Stimulated activated naive CD4-positive, alpha-beta T cell treated with Interleukin-2 at 50 U/mL for 16 hours (primary cell): ENCODE measurements around the gene MPST.
"Not testable (repeated sequence)": the region's sequence is repeated elsewhere in the genome, so short reads cannot be mapped to it uniquely, and the experiment has no call there.

Source experiments
- DNase-seq: peaks from one replicate; lab custom pipeline; 2025; lab: John Stamatoyannopoulos, UW

MPST gene

DNA sequence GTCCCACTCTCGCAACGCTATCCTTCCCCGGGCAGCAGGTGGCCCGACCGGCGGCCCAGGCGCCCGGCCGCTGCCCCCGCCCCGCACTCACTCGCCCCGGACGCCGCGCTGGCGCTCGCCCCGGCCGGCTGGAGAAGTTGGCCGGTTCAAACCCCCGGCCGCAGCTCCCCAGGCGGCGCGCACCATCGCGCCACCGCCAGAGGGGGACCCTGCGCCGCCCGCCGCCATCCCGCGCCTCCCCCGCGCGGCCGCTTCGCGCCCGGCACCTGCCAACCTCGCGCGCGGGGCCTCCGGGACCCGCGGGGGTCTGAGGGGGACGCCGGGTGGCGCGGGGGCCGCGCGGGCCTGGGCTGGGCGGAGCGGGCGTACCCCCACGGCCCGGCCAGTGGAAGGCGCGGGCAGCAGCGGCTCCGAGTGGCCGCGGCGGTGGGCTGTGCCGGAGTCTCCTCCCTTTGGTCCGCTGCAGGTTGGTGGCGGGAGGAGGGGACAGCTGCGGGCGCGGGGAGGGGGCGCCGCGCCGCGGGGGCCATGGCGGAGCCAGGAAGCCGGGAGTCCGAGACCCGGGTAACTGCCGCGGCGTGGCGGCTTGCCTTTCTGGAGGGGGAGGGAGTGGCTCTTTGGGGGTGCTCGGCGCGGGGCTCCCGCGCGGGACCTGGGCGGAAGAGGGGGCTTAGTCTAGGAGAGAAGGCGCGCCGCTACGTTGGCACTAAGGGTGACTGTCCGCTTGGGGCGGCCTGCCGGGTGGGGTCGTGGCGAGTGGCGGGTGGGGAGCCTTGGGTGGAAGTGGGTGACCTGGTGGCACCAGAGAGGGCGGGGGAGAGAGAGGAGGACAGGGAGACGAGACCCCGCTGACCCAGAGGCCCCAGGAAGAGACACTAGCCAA lies at the start of gene MPST, which contains the start of gene TST:
MPST (plus strand) TSS at position 434 of the 883 bp plus-strand sequence; CDS start at position 529, 95 bp downstream.
TST (minus strand) TSS at position 139 of the 883 bp plus-strand sequence. CDS start 715 bp downstream, outside the sequence.
- peak; percentile 33 for DNase-seq

DNA sequence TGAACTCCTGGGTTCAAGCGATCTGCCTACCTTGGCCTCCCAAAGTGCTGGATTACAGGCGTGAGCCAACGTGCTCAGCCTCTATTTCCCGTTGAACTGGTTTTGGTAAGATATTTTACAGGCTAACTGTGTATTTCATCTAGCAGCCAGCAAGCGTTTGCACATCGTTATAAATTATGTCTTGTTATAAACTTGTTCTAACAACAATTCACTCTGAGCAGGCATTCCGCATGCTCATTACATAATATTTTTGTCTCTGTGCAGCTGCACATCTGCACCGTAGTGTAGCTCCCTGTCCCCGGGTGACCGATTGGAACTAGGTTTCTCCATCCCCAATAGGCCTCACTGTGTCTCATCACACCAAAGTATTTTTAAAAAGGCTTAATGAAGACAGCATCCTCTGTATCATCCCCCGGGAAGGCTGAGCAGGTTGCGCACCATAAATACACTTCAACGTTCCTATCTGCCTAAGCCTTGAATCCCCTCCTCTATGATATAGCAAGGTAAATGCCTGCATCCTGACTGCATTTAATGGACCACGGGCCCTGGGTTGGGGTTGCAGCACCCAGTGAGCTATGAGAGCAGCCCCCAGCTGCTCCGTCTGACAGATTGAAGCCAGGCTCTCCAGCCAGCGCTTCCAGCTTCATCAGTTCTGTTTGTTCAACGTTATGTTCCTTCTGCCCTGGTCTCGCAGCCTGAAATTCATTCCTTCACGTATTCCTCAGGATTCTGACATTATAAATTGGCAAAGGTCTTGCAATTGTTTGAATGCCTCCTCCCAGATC lies 48.0 kb upstream of the MPST start:
- DNase-seq = no peak

- DNase-seq = no peak
These were observed 42.9 kb upstream of the MPST start for GRCh38 chr22:36976606-36977005.

DNA sequence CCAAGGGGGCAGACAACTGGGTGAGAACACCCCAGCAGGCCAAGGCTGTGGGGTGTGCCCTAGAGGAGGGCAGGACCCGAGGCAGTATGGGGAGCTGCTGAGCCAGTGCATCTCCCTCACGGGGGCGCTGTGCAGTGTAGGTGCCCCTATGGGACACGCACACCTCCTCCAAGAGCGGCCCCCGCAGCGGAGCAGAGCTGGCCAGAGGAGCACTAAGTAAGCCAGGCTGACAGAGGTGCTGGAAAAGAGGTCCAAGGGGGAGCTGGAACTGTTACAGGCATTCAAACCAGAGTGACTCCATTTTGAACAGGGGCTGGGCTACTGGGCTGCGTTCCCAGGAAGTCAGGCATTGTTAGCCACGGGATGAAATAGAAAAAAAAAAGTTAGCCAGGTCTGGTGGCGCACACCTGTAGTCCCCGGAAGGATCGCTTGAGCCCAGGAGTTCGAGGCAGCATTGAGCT lies 42.1 kb upstream of the MPST start:
- DNase-seq = peak; percentile 73

GRCh38 chr22:36977947-36978660 lies 41.4 kb upstream of the MPST start:
- DNase-seq = peak; percentile 89

DNA sequence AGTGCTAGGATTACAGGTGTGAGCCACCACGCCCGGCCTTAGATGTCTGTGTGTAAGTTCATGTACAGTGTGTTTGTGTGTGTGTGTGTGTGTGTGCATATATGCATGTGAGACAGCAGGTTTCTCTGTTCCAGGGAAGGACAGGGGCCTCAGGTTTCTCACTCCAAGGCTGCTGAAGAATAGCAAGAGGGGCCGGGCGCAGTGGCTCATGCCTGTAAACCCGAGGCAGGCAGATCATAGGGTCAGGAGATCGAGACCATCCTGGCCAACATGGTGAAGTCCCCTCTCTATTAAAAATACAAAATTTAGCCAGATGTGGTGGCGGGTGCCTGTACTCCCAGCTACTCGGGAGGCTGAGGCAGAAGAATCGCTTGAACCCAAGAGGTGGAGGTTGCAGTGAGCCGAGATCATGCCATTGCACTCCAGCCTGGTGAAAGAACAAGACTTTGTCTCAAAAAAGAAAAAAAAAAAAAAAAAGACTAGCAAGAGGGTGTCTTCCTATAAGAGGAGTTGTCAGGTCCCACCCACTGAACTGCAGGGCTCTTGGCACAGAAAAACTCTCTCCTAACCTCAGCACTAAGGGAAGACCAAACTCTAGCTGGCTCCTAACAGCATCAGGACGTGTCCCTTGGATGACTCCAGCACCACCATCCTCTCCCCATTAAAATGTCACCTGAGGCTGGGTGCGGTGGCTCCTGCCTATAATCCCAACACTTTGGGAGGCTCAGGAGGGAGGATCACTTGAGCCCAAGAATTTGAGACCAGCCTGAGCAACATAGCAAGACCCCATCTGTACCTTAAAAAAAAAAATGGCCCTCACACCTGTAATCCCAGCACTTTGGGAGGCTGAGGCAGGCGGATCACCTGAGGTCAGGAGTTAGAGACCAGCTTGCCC lies 40.3 kb upstream of the MPST start:
- DNase-seq = no peak

- no peak for DNase-seq
These were observed 38.2 kb upstream of the MPST start for GRCh38 chr22:36981247-36981775.

DNA sequence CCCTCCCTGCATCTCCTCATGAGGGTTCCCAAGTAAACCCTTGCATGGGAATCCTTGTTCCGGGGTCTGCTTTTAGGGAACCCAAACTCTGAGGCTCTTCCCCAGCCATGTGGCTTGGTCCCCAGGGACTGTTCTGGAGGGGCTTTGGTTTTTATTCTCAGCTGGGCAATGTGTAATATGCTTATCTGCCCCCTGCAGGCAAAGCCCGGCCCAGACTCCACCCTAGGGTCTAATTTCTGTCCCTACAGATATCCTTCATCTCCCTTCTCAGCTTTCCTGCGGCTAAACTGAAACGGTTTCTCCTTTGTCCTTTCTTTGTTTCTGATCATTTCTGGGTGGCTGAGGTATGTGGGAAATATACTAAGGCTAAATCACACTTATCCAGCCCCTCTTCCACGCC lies 37.4 kb upstream of the MPST start:
- no peak for DNase-seq

GRCh38 chr22:36985211-36985889 lies 34.2 kb upstream of the MPST start:
- DNase-seq = no peak

DNA sequence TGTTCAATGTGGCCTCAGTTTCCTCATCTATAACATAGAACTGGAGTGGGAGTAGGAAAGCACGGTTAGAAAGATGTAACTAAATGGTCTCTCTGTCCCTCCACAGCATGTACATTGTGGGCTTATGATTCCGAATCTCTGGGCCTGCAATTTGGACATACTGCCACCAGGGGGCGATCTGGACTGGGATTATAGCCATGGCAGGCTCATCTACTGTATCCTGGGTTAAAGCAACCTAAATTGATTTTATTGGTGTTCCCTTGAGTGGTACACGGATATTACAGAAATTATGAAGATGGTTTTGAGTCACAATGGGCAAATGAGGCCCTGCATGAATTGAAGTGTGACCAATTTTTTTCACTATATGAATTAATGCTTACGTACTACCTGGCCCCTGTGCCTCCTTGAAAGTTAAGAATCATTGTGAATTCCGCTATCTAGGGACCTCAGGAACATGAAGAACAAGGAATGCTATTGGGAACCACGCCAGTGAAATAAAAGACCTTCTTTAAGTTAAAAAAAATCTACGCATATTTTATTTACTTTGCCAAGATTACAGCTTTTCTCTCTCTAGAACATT lies 33.2 kb upstream of the MPST start:
- DNase-seq = no peak

- DNase-seq = no peak
These were observed 31.3 kb upstream of the MPST start for GRCh38 chr22:36988075-36988832.

GRCh38 chr22:36989012-36989411 lies 30.5 kb upstream of the MPST start:
- not testable (repeated sequence) for DNase-seq

- no peak for DNase-seq
These were observed 29.1 kb upstream of the MPST start for GRCh38 chr22:36990457-36990856.

DNA sequence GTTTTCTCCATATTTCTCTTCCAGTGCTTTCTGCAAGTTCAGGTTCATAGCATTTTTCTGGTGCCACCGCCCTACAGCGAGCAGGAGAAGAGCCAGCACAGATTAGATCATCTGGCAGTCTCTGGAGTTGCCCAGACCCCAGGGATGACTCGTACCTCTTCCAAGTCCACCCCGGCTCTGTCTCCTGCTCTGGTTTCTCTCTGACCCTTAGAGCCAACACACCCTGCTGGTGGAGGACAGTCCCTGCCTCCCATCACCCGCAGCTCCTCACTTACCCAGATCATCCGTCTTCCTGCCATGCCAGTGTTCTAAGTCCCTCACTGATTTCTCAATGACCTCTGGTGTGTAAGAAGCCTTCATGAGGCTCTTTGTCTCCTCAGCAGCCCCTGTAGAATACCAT lies 28.3 kb upstream of the MPST start:
- no peak for DNase-seq

GRCh38 chr22:36997746-36998145 lies 21.8 kb upstream of the MPST start:
- no peak for DNase-seq

- no peak for DNase-seq
These were observed 20.8 kb upstream of the MPST start for GRCh38 chr22:36998620-36999351.

- DNase-seq = no peak
These were observed 20.1 kb upstream of the MPST start for GRCh38 chr22:36999463-36999862.
